ENCODE measurements around the gene HEATR3. TPM values are rescaled to one million over a fixed set of nuclear protein-coding genes. Genes with fewer than 3 reads are reported as not detected.
A peak's percentile ranks its signal among the peaks of the same experiment; 100 is the strongest.

Gene HEATR3
- total RNA-seq, 1 experiment from 2014 or later = 28.0 TPM

- no peak for TF ChIP-seq AR (CRISPR knock-in tag; IDR thresholded peaks at IDR 0.05)
- TF ChIP-seq, protein P1, sequence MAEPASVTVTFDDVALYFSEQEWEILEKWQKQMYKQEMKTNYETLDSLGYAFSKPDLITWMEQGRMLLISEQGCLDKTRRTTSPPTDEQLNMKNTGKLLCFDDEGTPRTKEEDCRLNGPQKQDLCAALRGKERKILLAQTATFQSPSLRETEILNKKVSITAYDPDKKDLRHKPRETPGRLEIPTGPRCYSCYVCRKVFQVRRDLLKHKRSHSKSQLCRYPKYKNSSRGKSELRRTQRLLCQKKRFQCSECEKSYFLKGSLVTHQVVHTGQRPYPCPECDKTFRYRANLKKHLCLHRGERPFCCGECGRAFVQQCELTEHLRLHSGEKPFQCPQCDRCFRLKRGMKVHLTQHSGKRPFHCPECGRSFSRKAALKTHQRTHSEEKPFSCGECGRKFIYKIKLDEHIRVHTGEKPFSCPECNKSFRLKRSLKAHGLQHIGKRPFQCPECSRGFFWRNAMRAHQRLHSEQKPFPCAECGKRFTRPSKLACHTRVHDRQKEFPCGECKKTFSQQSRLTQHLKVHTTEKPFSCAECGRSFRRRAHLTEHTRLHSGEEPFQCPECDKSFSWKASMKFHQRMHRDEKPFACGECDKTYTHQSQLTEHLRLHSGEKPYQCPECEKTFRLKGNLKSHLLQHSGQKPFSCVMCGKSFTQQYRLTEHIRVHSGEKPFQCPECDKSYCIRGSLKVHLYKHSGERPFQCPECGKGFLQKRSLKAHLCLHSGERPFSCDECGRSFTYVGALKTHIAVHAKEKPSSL (CRISPR knock-in tag; conservative IDR thresholded peaks at IDR 0.05) = no peak
- no peak for TF ChIP-seq CREB1 (CRISPR knock-in tag; IDR thresholded peaks at IDR 0.05)
- TF ChIP-seq ZNF232 (CRISPR knock-in tag; IDR thresholded peaks at IDR 0.05) = no peak
- no peak for TF ChIP-seq SOX15 (CRISPR knock-in tag; IDR thresholded peaks at IDR 0.05)
- no peak for TF ChIP-seq NFYB (CRISPR knock-in tag; conservative IDR thresholded peaks at IDR 0.05; ENCODE audit: low read depth)
Observed at GRCh38 chr16:50023641-50024040, 42.1 kb upstream of the HEATR3 start (continued).

GRCh38 chr16:50024207-50024606, 41.6 kb upstream of the HEATR3 start:
- peak overlapping the region; percentile 13; the same call in 1 of the 2 replicates for H3K27ac Mint-ChIP-seq
- no peaks in the 10 kb centered on the region for H3K9me3 Mint-ChIP-seq
- no peaks in the 10 kb centered on the region for H3K36me3 Mint-ChIP-seq
- ATAC-seq (no peak), DNase-seq (ENCODE audit: low spot score) (no peak)
- peaks cover 16% of the 10 kb centered on the region for H3K4me1 Mint-ChIP-seq
- POLR2A ChIA-PET = interaction anchor here (1.4 kb wide), 1 partner anchor 43 kb away, joined by 4 read pairs; no protein-coding TSS in a partner anchor
- no peaks in the 10 kb centered on the region for H3K27me3 Mint-ChIP-seq (ENCODE audit: low read depth)
- H3K4me3 Mint-ChIP-seq = peak overlapping the region; percentile 92
- CTCF ChIA-PET = interaction anchor here (0.6 to 4.1 kb wide), 35 partner anchors 10 to 616 kb away, joined by 3 to 102 read pairs (median 7); partner anchors contain the start of genes HEATR3 and ZNF423
- TF ChIP-seq ZNF219 (CRISPR knock-in tag; IDR thresholded peaks at IDR 0.05; ENCODE audit: borderline replicate concordance) (no peak), EMX1 (CRISPR knock-in tag; IDR thresholded peaks at IDR 0.05) (no peak), JAZF1 (CRISPR knock-in tag; IDR thresholded peaks at IDR 0.05) (no peak), TCF7 (CRISPR knock-in tag; IDR thresholded peaks at IDR 0.05; ENCODE audit: low read depth) (no peak), PREB (CRISPR knock-in tag; IDR thresholded peaks at IDR 0.05; ENCODE audit: borderline replicate concordance) (no peak), ELF4 (CRISPR knock-in tag; IDR thresholded peaks at IDR 0.05; ENCODE audit: low read depth) (no peak), TP53 (CRISPR knock-in tag; IDR thresholded peaks at IDR 0.05) (no peak), NR1H2 (CRISPR knock-in tag; IDR thresholded peaks at IDR 0.05) (no peak), SOX15 (CRISPR knock-in tag; IDR thresholded peaks at IDR 0.05) (no peak), ATF1 (CRISPR knock-in tag; IDR thresholded peaks at IDR 0.05) (no peak)
- TF ChIP-seq, protein P2, sequence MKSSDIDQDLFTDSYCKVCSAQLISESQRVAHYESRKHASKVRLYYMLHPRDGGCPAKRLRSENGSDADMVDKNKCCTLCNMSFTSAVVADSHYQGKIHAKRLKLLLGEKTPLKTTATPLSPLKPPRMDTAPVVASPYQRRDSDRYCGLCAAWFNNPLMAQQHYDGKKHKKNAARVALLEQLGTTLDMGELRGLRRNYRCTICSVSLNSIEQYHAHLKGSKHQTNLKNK (CRISPR knock-in tag; IDR thresholded peaks at IDR 0.05) = no peak
- TF ChIP-seq, protein P3, sequence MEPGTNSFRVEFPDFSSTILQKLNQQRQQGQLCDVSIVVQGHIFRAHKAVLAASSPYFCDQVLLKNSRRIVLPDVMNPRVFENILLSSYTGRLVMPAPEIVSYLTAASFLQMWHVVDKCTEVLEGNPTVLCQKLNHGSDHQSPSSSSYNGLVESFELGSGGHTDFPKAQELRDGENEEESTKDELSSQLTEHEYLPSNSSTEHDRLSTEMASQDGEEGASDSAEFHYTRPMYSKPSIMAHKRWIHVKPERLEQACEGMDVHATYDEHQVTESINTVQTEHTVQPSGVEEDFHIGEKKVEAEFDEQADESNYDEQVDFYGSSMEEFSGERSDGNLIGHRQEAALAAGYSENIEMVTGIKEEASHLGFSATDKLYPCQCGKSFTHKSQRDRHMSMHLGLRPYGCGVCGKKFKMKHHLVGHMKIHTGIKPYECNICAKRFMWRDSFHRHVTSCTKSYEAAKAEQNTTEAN (CRISPR knock-in tag; IDR thresholded peaks at IDR 0.05) = no peak
- TF ChIP-seq, protein P4, sequence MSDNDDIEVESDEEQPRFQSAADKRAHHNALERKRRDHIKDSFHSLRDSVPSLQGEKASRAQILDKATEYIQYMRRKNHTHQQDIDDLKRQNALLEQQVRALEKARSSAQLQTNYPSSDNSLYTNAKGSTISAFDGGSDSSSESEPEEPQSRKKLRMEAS (CRISPR knock-in tag; IDR thresholded peaks at IDR 0.05) = no peak
- TF ChIP-seq, protein P5, sequence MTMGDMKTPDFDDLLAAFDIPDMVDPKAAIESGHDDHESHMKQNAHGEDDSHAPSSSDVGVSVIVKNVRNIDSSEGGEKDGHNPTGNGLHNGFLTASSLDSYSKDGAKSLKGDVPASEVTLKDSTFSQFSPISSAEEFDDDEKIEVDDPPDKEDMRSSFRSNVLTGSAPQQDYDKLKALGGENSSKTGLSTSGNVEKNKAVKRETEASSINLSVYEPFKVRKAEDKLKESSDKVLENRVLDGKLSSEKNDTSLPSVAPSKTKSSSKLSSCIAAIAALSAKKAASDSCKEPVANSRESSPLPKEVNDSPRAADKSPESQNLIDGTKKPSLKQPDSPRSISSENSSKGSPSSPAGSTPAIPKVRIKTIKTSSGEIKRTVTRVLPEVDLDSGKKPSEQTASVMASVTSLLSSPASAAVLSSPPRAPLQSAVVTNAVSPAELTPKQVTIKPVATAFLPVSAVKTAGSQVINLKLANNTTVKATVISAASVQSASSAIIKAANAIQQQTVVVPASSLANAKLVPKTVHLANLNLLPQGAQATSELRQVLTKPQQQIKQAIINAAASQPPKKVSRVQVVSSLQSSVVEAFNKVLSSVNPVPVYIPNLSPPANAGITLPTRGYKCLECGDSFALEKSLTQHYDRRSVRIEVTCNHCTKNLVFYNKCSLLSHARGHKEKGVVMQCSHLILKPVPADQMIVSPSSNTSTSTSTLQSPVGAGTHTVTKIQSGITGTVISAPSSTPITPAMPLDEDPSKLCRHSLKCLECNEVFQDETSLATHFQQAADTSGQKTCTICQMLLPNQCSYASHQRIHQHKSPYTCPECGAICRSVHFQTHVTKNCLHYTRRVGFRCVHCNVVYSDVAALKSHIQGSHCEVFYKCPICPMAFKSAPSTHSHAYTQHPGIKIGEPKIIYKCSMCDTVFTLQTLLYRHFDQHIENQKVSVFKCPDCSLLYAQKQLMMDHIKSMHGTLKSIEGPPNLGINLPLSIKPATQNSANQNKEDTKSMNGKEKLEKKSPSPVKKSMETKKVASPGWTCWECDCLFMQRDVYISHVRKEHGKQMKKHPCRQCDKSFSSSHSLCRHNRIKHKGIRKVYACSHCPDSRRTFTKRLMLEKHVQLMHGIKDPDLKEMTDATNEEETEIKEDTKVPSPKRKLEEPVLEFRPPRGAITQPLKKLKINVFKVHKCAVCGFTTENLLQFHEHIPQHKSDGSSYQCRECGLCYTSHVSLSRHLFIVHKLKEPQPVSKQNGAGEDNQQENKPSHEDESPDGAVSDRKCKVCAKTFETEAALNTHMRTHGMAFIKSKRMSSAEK (CRISPR knock-in tag; IDR thresholded peaks at IDR 0.05; ENCODE audit: borderline replicate concordance) = no peak
- TF ChIP-seq, protein P6, sequence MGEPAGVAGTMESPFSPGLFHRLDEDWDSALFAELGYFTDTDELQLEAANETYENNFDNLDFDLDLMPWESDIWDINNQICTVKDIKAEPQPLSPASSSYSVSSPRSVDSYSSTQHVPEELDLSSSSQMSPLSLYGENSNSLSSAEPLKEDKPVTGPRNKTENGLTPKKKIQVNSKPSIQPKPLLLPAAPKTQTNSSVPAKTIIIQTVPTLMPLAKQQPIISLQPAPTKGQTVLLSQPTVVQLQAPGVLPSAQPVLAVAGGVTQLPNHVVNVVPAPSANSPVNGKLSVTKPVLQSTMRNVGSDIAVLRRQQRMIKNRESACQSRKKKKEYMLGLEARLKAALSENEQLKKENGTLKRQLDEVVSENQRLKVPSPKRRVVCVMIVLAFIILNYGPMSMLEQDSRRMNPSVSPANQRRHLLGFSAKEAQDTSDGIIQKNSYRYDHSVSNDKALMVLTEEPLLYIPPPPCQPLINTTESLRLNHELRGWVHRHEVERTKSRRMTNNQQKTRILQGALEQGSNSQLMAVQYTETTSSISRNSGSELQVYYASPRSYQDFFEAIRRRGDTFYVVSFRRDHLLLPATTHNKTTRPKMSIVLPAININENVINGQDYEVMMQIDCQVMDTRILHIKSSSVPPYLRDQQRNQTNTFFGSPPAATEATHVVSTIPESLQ (CRISPR knock-in tag; IDR thresholded peaks at IDR 0.05) = no peak
